ENCODE data around the gene TTLL11. TPM values are rescaled to one million over a fixed set of nuclear protein-coding genes. Genes with fewer than 3 reads are reported as not detected.

Gene TTLL11
- total and polyA plus RNA-seq, 3 experiments from 2014 or later = 4.0 to 6.2 (median 4.5) TPM

DNA sequence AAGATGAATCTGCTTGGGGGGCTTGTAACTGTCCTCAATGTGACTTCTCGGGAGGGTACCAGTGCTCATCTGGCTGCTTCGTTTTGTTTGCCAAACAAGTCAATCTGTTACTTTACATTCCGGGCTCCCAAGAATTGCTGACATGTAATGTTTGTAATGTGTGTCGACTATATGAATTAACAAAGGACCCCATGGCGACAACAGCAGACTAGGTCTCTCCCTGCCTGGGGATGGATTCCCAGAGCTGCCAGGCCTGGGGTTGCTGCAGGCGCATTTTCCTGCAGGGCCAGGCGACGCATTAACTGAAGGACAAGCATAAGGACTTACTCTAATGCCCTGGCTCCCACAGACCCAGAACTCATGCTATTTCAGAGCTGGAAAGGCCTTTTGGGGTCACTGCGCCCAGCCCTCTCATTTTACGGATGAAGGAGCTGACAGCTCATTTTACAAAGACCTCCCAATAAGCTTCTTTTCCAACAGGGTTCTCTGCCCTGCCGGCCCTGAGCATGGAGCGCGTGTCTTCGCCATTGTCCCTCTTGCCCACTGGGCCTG lies 214.8 kb downstream of the TTLL11 start:
- H3K9me3 Mint-ChIP-seq = no peaks in the 10 kb centered on the region
- no peak overlapping the region for H3K27ac ChIP-seq (ENCODE audit: low read depth, low read length)
- H3K4me1 ChIP-seq (ENCODE audit: insufficient read depth, low read length) = no peaks in the 10 kb centered on the region
- ChIA-PET POLR2A (no interaction called here), CTCF (no interaction called here)
- no peaks in the 10 kb centered on the region for H3K27me3 ChIP-seq (ENCODE audit: insufficient read depth, low read length, poor library complexity, severe bottlenecking)
- no peak overlapping the region for H3K27ac Mint-ChIP-seq
- peaks cover 0 to 3% (median 0%) of the 10 kb centered on the region in 3 donors for H3K36me3 Mint-ChIP-seq
- DNase-seq = no peak
- H3K36me3 ChIP-seq (ENCODE audit: insufficient read depth, low read length) = no peaks in the 10 kb centered on the region
- H3K9me3 ChIP-seq (ENCODE audit: low read length) = no peaks in the 10 kb centered on the region
- no peaks in the 10 kb centered on the region for H3K4me1 Mint-ChIP-seq
- H3K27me3 Mint-ChIP-seq = no peaks in the 10 kb centered on the region
- H3K4me3 ChIP-seq (ENCODE audit: low read length) = no peak overlapping the region
- H3K4me3 Mint-ChIP-seq = no peak overlapping the region

- no peak overlapping the region for H3K27ac ChIP-seq (ENCODE audit: low read depth, low read length)
- H3K9me3 ChIP-seq (ENCODE audit: low read length) = no peaks in the 10 kb centered on the region
- H3K4me1 ChIP-seq (ENCODE audit: insufficient read depth, low read length) = no peaks in the 10 kb centered on the region
- H3K9me3 Mint-ChIP-seq = no peaks in the 10 kb centered on the region
- H3K36me3 ChIP-seq (ENCODE audit: insufficient read depth, low read length) = no peaks in the 10 kb centered on the region
- H3K27me3 Mint-ChIP-seq = no peaks in the 10 kb centered on the region
- H3K4me1 Mint-ChIP-seq = no peaks in the 10 kb centered on the region
- H3K4me3 Mint-ChIP-seq = no peak overlapping the region
- H3K27me3 ChIP-seq (ENCODE audit: insufficient read depth, low read length, poor library complexity, severe bottlenecking) = no peaks in the 10 kb centered on the region
- H3K4me3 ChIP-seq (ENCODE audit: low read length) = no peak overlapping the region
- no peak for DNase-seq
- no peaks in the 10 kb centered on the region for H3K36me3 Mint-ChIP-seq
- POLR2A ChIA-PET = no interaction called here
- CTCF ChIA-PET = no interaction called here
- H3K27ac Mint-ChIP-seq = no peak overlapping the region
Observed at GRCh38 chr9:121876658-121877271, 216.3 kb downstream of the TTLL11 start.

- Mint-ChIP-seq H3K27ac (peak overlapping the region in 2 of 8 donors; percentile 0 to 20), H3K27me3 (no peaks in the 10 kb centered on the region), H3K9me3 (no peaks in the 10 kb centered on the region), H3K36me3 (no peaks in the 10 kb centered on the region), H3K4me1 (no peaks in the 10 kb centered on the region), H3K4me3 (no peak overlapping the region)
- CTCF ChIA-PET = no interaction called here
- Histone ChIP-seq H3K36me3 (ENCODE audit: insufficient read depth, low read length) (no peaks in the 10 kb centered on the region), H3K27ac (ENCODE audit: low read depth, low read length) (no peak overlapping the region), H3K9me3 (ENCODE audit: low read length) (no peaks in the 10 kb centered on the region), H3K4me1 (ENCODE audit: insufficient read depth, low read length) (no peaks in the 10 kb centered on the region), H3K27me3 (ENCODE audit: insufficient read depth, low read length, poor library complexity, severe bottlenecking) (no peaks in the 10 kb centered on the region), H3K4me3 (ENCODE audit: low read length) (no peak overlapping the region)
- POLR2A ChIA-PET = no interaction called here
- DNase-seq = no peak
Observed at GRCh38 chr9:121876255-121876654, 216.9 kb downstream of the TTLL11 start.

- DNase-seq = no peak
- Histone ChIP-seq H3K4me1 (ENCODE audit: insufficient read depth, low read length) (no peaks in the 10 kb centered on the region), H3K36me3 (ENCODE audit: insufficient read depth, low read length) (no peaks in the 10 kb centered on the region), H3K27ac (ENCODE audit: low read depth, low read length) (no peak overlapping the region), H3K9me3 (ENCODE audit: low read length) (no peaks in the 10 kb centered on the region), H3K4me3 (ENCODE audit: low read length) (no peak overlapping the region), H3K27me3 (ENCODE audit: insufficient read depth, low read length, poor library complexity, severe bottlenecking) (no peaks in the 10 kb centered on the region)
- H3K4me3 Mint-ChIP-seq = no peak overlapping the region
- H3K27ac Mint-ChIP-seq = no peak overlapping the region
- H3K9me3 Mint-ChIP-seq = no peaks in the 10 kb centered on the region
- no peaks in the 10 kb centered on the region for H3K27me3 Mint-ChIP-seq
- H3K4me1 Mint-ChIP-seq = no peaks in the 10 kb centered on the region
- ChIA-PET POLR2A (no interaction called here), CTCF (no interaction called here)
- peaks cover 0 to 2% (median 0%) of the 10 kb centered on the region in 3 donors for H3K36me3 Mint-ChIP-seq
Observed at GRCh38 chr9:121874524-121874923, 218.6 kb downstream of the TTLL11 start.

GRCh38 chr9:121871431-121872025 lies 221.6 kb downstream of the TTLL11 start:
- Mint-ChIP-seq H3K27me3 (peaks cover 0 to 1% of the 10 kb centered on the region in 2 donors), H3K36me3 (peaks cover 0 to 2% (median 0%) of the 10 kb centered on the region in 3 donors), H3K27ac (peak overlapping the region in 2 of 8 donors; percentile 5 to 54), H3K4me3 (no peak overlapping the region), H3K4me1 (no peaks in the 10 kb centered on the region), H3K9me3 (no peaks in the 10 kb centered on the region)
- ChIA-PET POLR2A (no interaction called here), CTCF (no interaction called here)
- no peak overlapping the region for H3K4me3 ChIP-seq (ENCODE audit: low read length)
- no peaks in the 10 kb centered on the region for H3K27me3 ChIP-seq (ENCODE audit: insufficient read depth, low read length, poor library complexity, severe bottlenecking)
- DNase-seq = no peak
- H3K4me1 ChIP-seq (ENCODE audit: insufficient read depth, low read length) = no peaks in the 10 kb centered on the region
- no peak overlapping the region for H3K27ac ChIP-seq (ENCODE audit: low read depth, low read length)
- no peaks in the 10 kb centered on the region for H3K9me3 ChIP-seq (ENCODE audit: low read length)
- no peaks in the 10 kb centered on the region for H3K36me3 ChIP-seq (ENCODE audit: insufficient read depth, low read length)

- Histone ChIP-seq H3K9me3 (ENCODE audit: low read length) (no peaks in the 10 kb centered on the region), H3K4me3 (ENCODE audit: low read length) (no peak overlapping the region), H3K27me3 (ENCODE audit: insufficient read depth, low read length, poor library complexity, severe bottlenecking) (no peaks in the 10 kb centered on the region), H3K4me1 (ENCODE audit: insufficient read depth, low read length) (no peaks in the 10 kb centered on the region), H3K27ac (ENCODE audit: low read depth, low read length) (no peak overlapping the region), H3K36me3 (ENCODE audit: insufficient read depth, low read length) (no peaks in the 10 kb centered on the region)
- H3K4me1 Mint-ChIP-seq = no peaks in the 10 kb centered on the region
- peaks cover 0 to 2% (median 1%) of the 10 kb centered on the region in 3 donors for H3K36me3 Mint-ChIP-seq
- no peaks in the 10 kb centered on the region for H3K9me3 Mint-ChIP-seq
- no peak for DNase-seq
- POLR2A ChIA-PET = no interaction called here
- peaks cover 0 to 1% of the 10 kb centered on the region in 2 donors for H3K27me3 Mint-ChIP-seq
- CTCF ChIA-PET = no interaction called here
- H3K4me3 Mint-ChIP-seq = no peak overlapping the region
- no peak overlapping the region for H3K27ac Mint-ChIP-seq
Observed at GRCh38 chr9:121870271-121870670, 222.8 kb downstream of the TTLL11 start.

DNA sequence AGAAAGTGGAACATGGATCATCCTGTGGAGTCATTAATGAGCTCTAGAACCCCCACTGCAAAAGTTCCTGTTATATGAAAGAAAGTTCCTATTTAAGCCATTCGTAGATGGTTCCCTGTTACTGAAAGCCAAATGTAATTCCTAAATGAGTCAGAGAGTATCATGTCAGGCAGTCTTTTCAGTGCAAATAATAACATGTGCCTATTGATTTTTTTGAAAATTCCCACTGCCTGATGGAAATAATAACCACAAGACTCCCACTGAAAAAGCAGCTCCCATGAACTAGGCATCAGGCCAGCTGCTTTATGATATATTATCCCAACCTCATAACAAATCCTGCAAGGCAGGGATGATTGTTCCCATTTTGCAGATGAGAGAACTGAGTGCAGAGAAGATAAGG lies 224.5 kb downstream of the TTLL11 start:
- Mint-ChIP-seq H3K27ac (no peak overlapping the region), H3K27me3 (peaks cover 0 to 1% of the 10 kb centered on the region in 2 donors), H3K9me3 (no peaks in the 10 kb centered on the region), H3K4me1 (no peaks in the 10 kb centered on the region), H3K36me3 (peaks cover 0 to 2% (median 1%) of the 10 kb centered on the region in 3 donors), H3K4me3 (no peak overlapping the region)
- CTCF ChIA-PET = no interaction called here
- no peaks in the 10 kb centered on the region for H3K4me1 ChIP-seq (ENCODE audit: insufficient read depth, low read length)
- POLR2A ChIA-PET = no interaction called here
- DNase-seq = no peak
- no peak overlapping the region for H3K4me3 ChIP-seq (ENCODE audit: low read length)
- H3K9me3 ChIP-seq (ENCODE audit: low read length) = no peaks in the 10 kb centered on the region
- H3K27ac ChIP-seq (ENCODE audit: low read depth, low read length) = no peak overlapping the region
- H3K27me3 ChIP-seq (ENCODE audit: insufficient read depth, low read length, poor library complexity, severe bottlenecking) = no peaks in the 10 kb centered on the region
- H3K36me3 ChIP-seq (ENCODE audit: insufficient read depth, low read length) = no peaks in the 10 kb centered on the region

DNA sequence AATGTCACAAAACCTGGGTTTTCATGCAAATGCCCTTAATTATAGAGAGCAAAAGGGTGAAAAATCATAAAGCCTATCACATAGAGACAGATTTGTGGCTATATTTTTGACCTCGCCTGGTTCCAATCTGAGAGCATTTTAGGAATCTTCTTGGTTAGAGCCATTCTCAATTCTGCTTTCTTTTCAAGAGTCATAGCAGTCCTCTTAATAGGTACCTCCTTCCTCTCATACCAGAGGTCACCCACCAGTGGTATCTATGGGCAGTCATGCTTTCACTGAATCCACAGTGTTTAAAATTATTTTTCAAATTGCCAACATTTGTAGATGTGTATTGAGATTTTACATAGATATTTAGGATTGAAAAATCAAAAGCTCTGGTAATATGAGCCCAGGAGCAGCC lies 226.2 kb downstream of the TTLL11 start:
- ChIA-PET CTCF (no interaction called here), POLR2A (no interaction called here)
- Histone ChIP-seq H3K27ac (ENCODE audit: low read depth, low read length) (no peak overlapping the region), H3K4me3 (ENCODE audit: low read length) (no peak overlapping the region), H3K4me1 (ENCODE audit: insufficient read depth, low read length) (no peaks in the 10 kb centered on the region), H3K36me3 (ENCODE audit: insufficient read depth, low read length) (no peaks in the 10 kb centered on the region), H3K27me3 (ENCODE audit: insufficient read depth, low read length, poor library complexity, severe bottlenecking) (no peaks in the 10 kb centered on the region), H3K9me3 (ENCODE audit: low read length) (no peaks in the 10 kb centered on the region)
- H3K27me3 Mint-ChIP-seq = peaks cover 0 to 1% of the 10 kb centered on the region in 2 donors
- peaks cover 0 to 2% (median 1%) of the 10 kb centered on the region in 3 donors for H3K36me3 Mint-ChIP-seq
- no peaks in the 10 kb centered on the region for H3K9me3 Mint-ChIP-seq
- H3K27ac Mint-ChIP-seq = no peak overlapping the region
- no peaks in the 10 kb centered on the region for H3K4me1 Mint-ChIP-seq
- DNase-seq = no peak
- no peak overlapping the region for H3K4me3 Mint-ChIP-seq
